Suprapubic skin (tissue), 4 donors: ENCODE measurements around the gene ERMAP. TPM values are rescaled to one million over a fixed set of nuclear protein-coding genes. Genes with fewer than 3 reads are reported as not detected.
"Not testable (repeated sequence)": the region's sequence is repeated elsewhere in the genome, so short reads cannot be mapped to it uniquely, and the experiment has no call there.

Source experiments
- DNase-seq, 2 donors: peaks; one replicate each; pipeline ENCODE4 v3.0.0-alpha.2; 2019; ENCODE audit warnings: low spot score in 2 of 2
- H3K27ac ChIP-seq: fragments of 200-600 bp; sonication (generic); one replicate; pipeline ENCODE4 v1.5.1; 2019
- H3K27me3 ChIP-seq: fragments of 200-600 bp; sonication (generic); one replicate; pipeline ENCODE4 v1.5.1; 2019
- H3K36me3 ChIP-seq: fragments of 200-600 bp; sonication (generic); one replicate; pipeline ENCODE4 v1.5.1; 2019
- H3K4me1 ChIP-seq: fragments of 200-600 bp; sonication (generic); one replicate; pipeline ENCODE4 v1.5.1; 2019
- H3K4me3 ChIP-seq: fragments of 200-600 bp; sonication (generic); one replicate; pipeline ENCODE4 v1.5.1; 2019; ENCODE audit warnings: mild to moderate bottlenecking
- H3K9me3 ChIP-seq: fragments of 200-600 bp; sonication (generic); one replicate; pipeline ENCODE4 v1.5.1; 2019
- CTCF ChIP-seq, 2 donors: fragments of 200-600 bp in 1 of 2; fragments of 450-650 bp in 1 of 2; sonication (generic) in 1 of 2; IDR thresholded peaks; one replicate each; pipeline ENCODE4 v1.5.1; 2016 to 2019; ENCODE audit warnings: antibody characterized with exemption in 2 of 2, mild to moderate bottlenecking in 1 of 2, moderate library complexity in 1 of 2
- EP300 ChIP-seq: sonication (generic); formaldehyde crosslinking; IDR thresholded peaks from one replicate; pipeline ENCODE4 v1.6.1; 2017; ENCODE audit warnings: antibody characterized with exemption
- POLR2A ChIP-seq, 2 donors: fragments of 450-650 bp; IDR thresholded peaks; one replicate each; pipeline ENCODE4 v1.6.1; 2017; ENCODE audit warnings: antibody characterized with exemption in 2 of 2, mild to moderate bottlenecking in 2 of 2, moderate library complexity in 2 of 2
- POLR2AphosphoS5 ChIP-seq, 3 donors: sonication (generic); formaldehyde crosslinking; IDR thresholded peaks; one replicate each; pipeline ENCODE4 v1.6.1; 2017; ENCODE audit warnings: antibody characterized with exemption in 3 of 3
- WGBS: methylation state at CpG from one replicate; pipeline ENCODE4 v1.1.5; 2018; 5-methylcytosine and 5-hydroxymethylcytosine counted together
- total RNA-seq, 4 donors: library from RNA; depleted of rRNA; stranded (reverse); fragments of >200 nt; gene quantifications; one replicate each; pipeline ENCODE4 v1.1.0, GENCODE V29; 2016

The ERMAP gene
- total RNA-seq, 4 donors from 2014 or later, result 8.9 to 26.2 (median 14.1) TPM

GRCh38 chr1:42860339-42861013 is 43.6 kb downstream of the ERMAP start:
- no peak for TF ChIP-seq CTCF (IDR thresholded peaks at IDR 0.05)
- TF ChIP-seq EP300, result no peak
- no peak for TF ChIP-seq POLR2A (IDR thresholded peaks at IDR 0.05)
- no peak for TF ChIP-seq POLR2AphosphoS5 (IDR thresholded peaks at IDR 0.05)
- Histone ChIP-seq H3K27me3 (no peaks in the 10 kb centered on the region), H3K27ac (no peak overlapping the region), H3K4me3 (no peak overlapping the region), H3K4me1 (no peaks in the 10 kb centered on the region), H3K9me3 (no peaks in the 10 kb centered on the region), H3K36me3 (no peaks in the 10 kb centered on the region)
- 93% methylated on average over 4 of the region's 4 CpGs for WGBS
- DNase-seq, result no peak

- TF ChIP-seq POLR2A (IDR thresholded peaks at IDR 0.05) (no peak), CTCF (IDR thresholded peaks at IDR 0.05) (no peak), EP300 (no peak), POLR2AphosphoS5 (IDR thresholded peaks at IDR 0.05) (no peak)
- Histone ChIP-seq H3K9me3 (no peaks in the 10 kb centered on the region), H3K27me3 (no peaks in the 10 kb centered on the region), H3K4me1 (no peaks in the 10 kb centered on the region), H3K4me3 (no peak overlapping the region), H3K27ac (no peak overlapping the region), H3K36me3 (no peaks in the 10 kb centered on the region)
- no peak for DNase-seq
These were observed 44.1 kb downstream of the ERMAP start for GRCh38 chr1:42861014-42861399.

- WGBS, result 87% methylated on average over 5 of the region's 5 CpGs
- H3K27ac ChIP-seq, result no peak overlapping the region
- TF ChIP-seq POLR2AphosphoS5 (IDR thresholded peaks at IDR 0.05) (no peak), POLR2A (IDR thresholded peaks at IDR 0.05) (no peak), EP300 (no peak), CTCF (IDR thresholded peaks at IDR 0.05) (no peak)
- H3K4me3 ChIP-seq, result no peak overlapping the region
- no peaks in the 10 kb centered on the region for H3K4me1 ChIP-seq
- H3K27me3 ChIP-seq, result no peaks in the 10 kb centered on the region
- H3K36me3 ChIP-seq, result no peaks in the 10 kb centered on the region
- no peaks in the 10 kb centered on the region for H3K9me3 ChIP-seq
- no peak for DNase-seq
These were observed 49.6 kb downstream of the ERMAP start for GRCh38 chr1:42866549-42866948.

GRCh38 chr1:42868466-42868865 is 51.5 kb downstream of the ERMAP start:
- H3K27ac ChIP-seq, DNase-seq, H3K4me1 ChIP-seq, H3K4me3 ChIP-seq, H3K9me3 ChIP-seq, H3K27me3 ChIP-seq, H3K36me3 ChIP-seq: not testable (repeated sequence)
- 98% methylated on average over 3 of the region's 4 CpGs for WGBS

- not testable (repeated sequence) for H3K36me3 ChIP-seq, H3K4me3 ChIP-seq, H3K4me1 ChIP-seq, DNase-seq, H3K9me3 ChIP-seq, H3K27me3 ChIP-seq, H3K27ac ChIP-seq
- WGBS, result 54% methylated on average over 2 of the region's 2 CpGs
These were observed 52.3 kb downstream of the ERMAP start for GRCh38 chr1:42869254-42869653.

GRCh38 chr1:42869751-42870150 is 52.8 kb downstream of the ERMAP start:
- 53% methylated on average over 2 of the region's 2 CpGs for WGBS
- H3K27me3 ChIP-seq, H3K36me3 ChIP-seq: not testable (repeated sequence)

GRCh38 chr1:42873108-42873507 is 56.2 kb downstream of the ERMAP start:
- H3K36me3 ChIP-seq, H3K27me3 ChIP-seq, H3K9me3 ChIP-seq, H3K4me3 ChIP-seq, DNase-seq, H3K4me1 ChIP-seq, H3K27ac ChIP-seq: not testable (repeated sequence)

More at GRCh38 chr1:42869751-42870150, 52.8 kb downstream of the ERMAP start:
- H3K4me3 ChIP-seq, H3K4me1 ChIP-seq, H3K9me3 ChIP-seq, DNase-seq, H3K27ac ChIP-seq: not testable (repeated sequence)
